HUES48 (cell line): ENCODE measurements around the gene SPRED2.
A peak's percentile ranks its signal among the peaks of the same experiment; 100 is the strongest.

ENCODE experiments used
- H3K27ac ChIP-seq: one replicate; pipeline ENCODE4 v1.7.0; 2013; ENCODE audit warnings: low read depth, low read length, inconsistent platforms
- H3K27me3 ChIP-seq: 2 replicates; pipeline ENCODE4 v1.6.1; 2013; ENCODE audit warnings: mild to moderate bottlenecking, low read length; ENCODE audit not compliant: control insufficient read depth, insufficient read depth
- H3K36me3 ChIP-seq: 2 replicates; pipeline ENCODE4 v1.6.1; 2013; ENCODE audit warnings: low read length; ENCODE audit not compliant: control insufficient read depth, insufficient read depth
- H3K4me1 ChIP-seq: 2 replicates; pipeline ENCODE4 v1.6.1; 2013; ENCODE audit warnings: mild to moderate bottlenecking, low read length; ENCODE audit not compliant: control insufficient read depth, insufficient read depth
- H3K4me3 ChIP-seq: 2 replicates; pipeline ENCODE4 v1.5.1; 2013; ENCODE audit warnings: mild to moderate bottlenecking, low read depth, low read length
- H3K9ac ChIP-seq: 2 replicates; pipeline ENCODE4 v1.6.1; 2013; ENCODE audit warnings: mild to moderate bottlenecking, low read depth, low read length, moderate library complexity
- H3K9me3 ChIP-seq: 2 replicates; pipeline ENCODE4 v1.6.1; 2013; ENCODE audit warnings: low read length; ENCODE audit not compliant: control insufficient read depth, insufficient read depth

SPRED2 gene

DNA sequence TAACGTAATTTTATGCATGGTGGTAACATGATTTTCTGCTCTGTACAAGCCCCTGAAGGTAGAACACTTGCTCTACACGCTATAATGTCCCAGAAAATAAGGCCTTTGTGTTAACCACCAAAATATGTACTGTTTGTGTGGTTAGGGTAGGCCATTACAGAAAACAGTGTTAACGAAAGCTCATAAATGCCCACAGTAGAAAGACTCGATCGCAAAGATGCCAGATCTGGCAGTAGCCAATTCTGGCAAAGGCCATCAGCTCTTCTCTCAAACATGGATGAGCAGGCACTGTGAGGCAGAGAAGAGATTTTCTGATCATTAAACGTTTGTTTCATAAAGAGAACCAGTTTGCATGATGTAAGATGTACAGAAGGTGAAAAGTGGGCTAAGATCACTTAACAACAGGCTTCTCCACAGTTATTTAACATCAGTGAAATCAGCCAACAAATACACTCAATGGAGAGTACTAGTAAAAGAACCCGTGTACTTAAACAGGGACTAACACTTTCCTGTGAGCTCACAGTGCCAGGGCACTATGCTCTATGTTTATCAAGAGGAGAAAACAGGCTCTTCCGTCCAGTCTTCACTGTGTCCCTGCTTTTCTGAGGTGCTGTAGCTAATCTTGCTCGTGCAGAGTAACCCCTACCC, 80.3 kb downstream of the SPRED2 start:
- no peak overlapping the region for H3K9ac ChIP-seq
- H3K4me3 ChIP-seq = no peak overlapping the region
- no peaks in the 10 kb centered on the region for H3K9me3 ChIP-seq
- no peak overlapping the region for H3K27ac ChIP-seq
- no peaks in the 10 kb centered on the region for H3K36me3 ChIP-seq
- peaks cover 26% of the 10 kb centered on the region for H3K4me1 ChIP-seq
- no peaks in the 10 kb centered on the region for H3K27me3 ChIP-seq

DNA sequence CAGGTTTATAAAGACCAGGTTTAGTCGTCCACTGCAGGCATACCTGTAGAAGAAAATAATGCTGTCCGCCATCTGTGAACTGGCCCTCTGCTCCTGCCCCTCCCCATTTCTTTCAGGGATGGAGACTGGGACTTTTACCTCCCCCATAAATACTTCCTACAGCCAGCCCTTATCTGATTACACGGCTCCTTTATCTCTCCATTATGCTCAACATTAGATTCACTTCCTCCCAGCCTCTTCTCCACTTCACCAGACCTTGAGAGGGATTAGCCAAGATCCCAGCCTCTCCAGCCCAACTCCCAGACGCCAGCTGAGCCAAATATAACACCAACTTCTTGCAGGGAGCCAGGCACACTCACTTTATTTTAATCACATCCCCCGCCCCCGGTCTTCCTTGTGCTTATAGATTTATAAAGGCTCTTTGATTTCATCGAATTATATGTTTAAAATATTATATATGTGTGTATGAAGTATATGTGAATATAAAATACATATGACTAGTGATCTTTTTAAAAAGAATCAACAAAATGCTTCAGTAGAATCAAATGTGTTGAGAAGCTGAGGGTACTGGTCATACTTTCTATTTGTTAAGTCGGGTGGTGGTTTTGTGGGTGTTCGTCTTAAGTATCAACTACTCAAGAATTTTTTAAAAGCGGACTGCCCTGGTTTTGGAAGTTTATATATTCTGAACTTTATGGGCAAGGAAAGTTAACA, 81.0 kb downstream of the SPRED2 start:
- Histone ChIP-seq H3K9ac (no peak overlapping the region), H3K4me3 (no peak overlapping the region), H3K4me1 (peaks cover 25% of the 10 kb centered on the region), H3K36me3 (no peaks in the 10 kb centered on the region), H3K27me3 (no peaks in the 10 kb centered on the region), H3K27ac (peak overlapping the region; percentile 57), H3K9me3 (no peaks in the 10 kb centered on the region)

DNA sequence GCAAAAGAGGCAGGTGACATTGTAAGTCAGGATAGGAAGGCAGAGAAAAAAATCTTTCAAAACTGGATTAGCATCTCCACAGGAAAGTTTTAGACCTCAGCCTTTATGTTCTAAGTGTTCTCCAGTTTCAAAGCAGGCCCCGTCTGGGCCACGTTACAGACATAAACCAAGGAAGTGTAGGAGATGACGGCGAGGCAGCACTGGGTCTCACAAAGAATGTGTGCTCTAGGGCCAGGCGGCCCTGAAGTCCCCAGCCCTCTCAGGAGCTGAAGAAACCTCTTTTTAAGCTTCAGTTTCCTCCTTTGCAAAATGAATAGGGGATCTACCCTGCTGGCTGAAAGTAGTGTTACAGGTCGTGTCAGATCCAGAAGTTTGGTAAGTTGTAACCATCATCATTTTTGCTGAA, 81.7 kb downstream of the SPRED2 start:
- H3K36me3 ChIP-seq = no peaks in the 10 kb centered on the region
- H3K4me3 ChIP-seq = no peak overlapping the region
- no peaks in the 10 kb centered on the region for H3K27me3 ChIP-seq
- H3K9ac ChIP-seq = no peak overlapping the region
- H3K9me3 ChIP-seq = no peaks in the 10 kb centered on the region
- peak overlapping the region; percentile 57 for H3K27ac ChIP-seq
- H3K4me1 ChIP-seq = peaks cover 25% of the 10 kb centered on the region

DNA sequence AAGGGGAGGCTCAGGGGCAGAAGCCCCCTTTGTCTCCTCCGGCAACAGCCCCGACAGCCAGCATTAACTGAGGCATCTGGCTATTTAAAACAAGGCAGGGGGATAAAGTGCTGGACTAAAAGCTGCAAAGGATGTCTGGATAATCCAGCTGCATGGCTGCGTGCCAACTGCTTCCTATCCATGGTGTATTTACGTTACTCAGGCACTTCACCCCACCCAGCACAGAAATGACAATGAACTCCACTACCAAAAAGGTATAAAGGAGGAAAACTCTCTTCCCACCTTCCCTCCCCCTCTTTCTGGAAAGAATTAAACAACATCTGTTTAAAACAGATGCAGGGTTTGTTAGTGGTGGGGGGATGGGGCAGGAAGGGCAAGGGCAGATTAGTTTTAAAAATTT, 82.5 kb downstream of the SPRED2 start:
- Histone ChIP-seq H3K4me1 (peaks cover 25% of the 10 kb centered on the region), H3K4me3 (no peak overlapping the region), H3K27me3 (no peaks in the 10 kb centered on the region), H3K9ac (no peak overlapping the region), H3K36me3 (no peaks in the 10 kb centered on the region), H3K27ac (no peak overlapping the region), H3K9me3 (no peaks in the 10 kb centered on the region)

- Histone ChIP-seq H3K4me1 (peaks cover 21% of the 10 kb centered on the region), H3K36me3 (0 out of 2 replicates have a peak, but pooled peaks cover 4% of the 10 kb centered on the region), H3K27ac (no peak overlapping the region), H3K9ac (no peak overlapping the region), H3K27me3 (no peaks in the 10 kb centered on the region), H3K9me3 (no peaks in the 10 kb centered on the region), H3K4me3 (no peak overlapping the region)
These were observed 84.5 kb downstream of the SPRED2 start for GRCh38 chr2:65347913-65348312.

- Histone ChIP-seq H3K27ac (no peak overlapping the region), H3K4me1 (peaks cover 14% of the 10 kb centered on the region; the same call in 1 of the 2 replicates), H3K9me3 (no peaks in the 10 kb centered on the region), H3K36me3 (0 out of 2 replicates have a peak, but pooled peaks cover 8% of the 10 kb centered on the region), H3K4me3 (no peak overlapping the region), H3K9ac (no peak overlapping the region), H3K27me3 (no peaks in the 10 kb centered on the region)
These were observed 86.8 kb downstream of the SPRED2 start for GRCh38 chr2:65345631-65346030.

- Histone ChIP-seq H3K27ac (no peak overlapping the region), H3K4me3 (no peak overlapping the region), H3K36me3 (0 out of 2 replicates have a peak, but pooled peaks cover 8% of the 10 kb centered on the region), H3K9me3 (no peaks in the 10 kb centered on the region), H3K4me1 (peaks cover 4% of the 10 kb centered on the region; the same call in 1 of the 2 replicates), H3K9ac (no peak overlapping the region), H3K27me3 (no peaks in the 10 kb centered on the region)
These were observed 87.7 kb downstream of the SPRED2 start for GRCh38 chr2:65344689-65345088.

GRCh38 chr2:65344182-65344581, 88.2 kb downstream of the SPRED2 start:
- Histone ChIP-seq H3K4me3 (no peak overlapping the region), H3K9ac (no peak overlapping the region), H3K9me3 (no peaks in the 10 kb centered on the region), H3K4me1 (no peaks in the 10 kb centered on the region), H3K36me3 (0 out of 2 replicates have a peak, but pooled peaks cover 8% of the 10 kb centered on the region), H3K27ac (no peak overlapping the region), H3K27me3 (no peaks in the 10 kb centered on the region)

DNA sequence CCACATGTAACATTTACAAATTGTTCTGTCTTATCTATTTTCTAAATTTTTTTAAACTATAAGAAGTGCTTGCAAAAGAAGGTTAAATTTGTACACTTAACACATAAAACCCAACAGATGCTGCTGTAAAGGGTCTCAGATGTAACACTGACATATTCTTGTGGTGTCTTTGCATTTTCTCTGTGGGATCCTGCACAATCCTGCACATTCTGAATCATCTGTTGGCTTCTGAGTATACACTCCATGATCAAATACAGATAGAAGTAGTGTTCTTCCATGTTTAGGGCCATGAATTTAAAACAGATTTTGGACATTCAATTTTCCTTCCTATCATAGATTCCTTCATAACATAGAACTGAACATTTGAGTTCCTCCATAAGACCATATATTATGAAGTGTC, 89.0 kb downstream of the SPRED2 start:
- Histone ChIP-seq H3K36me3 (0 out of 2 replicates have a peak, but pooled peaks cover 8% of the 10 kb centered on the region), H3K9ac (no peak overlapping the region), H3K4me3 (no peak overlapping the region), H3K27me3 (no peaks in the 10 kb centered on the region), H3K4me1 (no peaks in the 10 kb centered on the region), H3K27ac (no peak overlapping the region), H3K9me3 (no peaks in the 10 kb centered on the region)

GRCh38 chr2:65340898-65341681, 91.3 kb downstream of the SPRED2 start:
- Histone ChIP-seq H3K4me3 (no peak overlapping the region), H3K9me3 (no peaks in the 10 kb centered on the region; the same call in 1 of the 2 replicates), H3K36me3 (0 out of 2 replicates have a peak, but pooled peaks cover 8% of the 10 kb centered on the region), H3K4me1 (no peaks in the 10 kb centered on the region), H3K27ac (no peak overlapping the region), H3K27me3 (no peaks in the 10 kb centered on the region), H3K9ac (no peak overlapping the region)
